IMR-90 (cell line): ENCODE results near the gene FAM53B. TPM values are rescaled to one million over a fixed set of nuclear protein-coding genes. Genes with fewer than 3 reads are reported as not detected.

Experiments used
- ATAC-seq: fragments of 200-7000 bp; cut with Tn5 transposase; 2 replicates; pipeline ENCODE4 v1.9.1; 2020; ENCODE audit warnings: low read depth, mild to moderate bottlenecking, moderate library complexity
- BruUV-seq: library from RNA; stranded (reverse); fragments of 400-500 nt; replicated peaks from 2 replicates; lab custom pipeline; 2021; lab: Mats Ljungman, UMichigan
- CTCF ChIA-PET: fragments of 300-600 bp; formaldehyde crosslinking; extraction: SDS; loops from one replicate; lab custom pipeline; 2021; ENCODE audit warnings: antibody characterized with exemption; lab: Yijun Ruan, JAX
- POLR2A ChIA-PET: fragments of 300-600 bp; sonication (Branson Sonifier 250); formaldehyde crosslinking; loops from one replicate; lab custom pipeline; 2022; ENCODE audit warnings: antibody characterized with exemption; ENCODE audit not compliant: unreplicated experiment; lab: Charles Lee
- DNase-seq: peaks from one replicate; pipeline ENCODE4 v3.0.0; 2013
- H2AFZ ChIP-seq: replicated peaks from 2 replicates; pipeline ENCODE3; 2013; ENCODE audit warnings: low read length, mild to moderate bottlenecking; ENCODE audit not compliant: poor library complexity
- H2AK5ac ChIP-seq: 2 replicates; pipeline ENCODE4 v1.6.1; 2013; ENCODE audit warnings: low read depth, low read length, inconsistent platforms
- H2AK9ac ChIP-seq: replicated peaks from 2 replicates; pipeline ENCODE3; 2013; ENCODE audit warnings: mild to moderate bottlenecking, low read depth, low read length, moderate library complexity; ENCODE audit not compliant: poor library complexity
- H2BK120ac ChIP-seq: 2 replicates; pipeline ENCODE4 v1.6.1; 2013; ENCODE audit warnings: low read depth, low read length, inconsistent platforms
- H2BK15ac ChIP-seq: 3 replicates; pipeline ENCODE4 v1.6.1; 2013; ENCODE audit warnings: low read depth, low read length, inconsistent platforms
- H2BK20ac ChIP-seq: 2 replicates; pipeline ENCODE4 v1.6.1; 2013; ENCODE audit warnings: low read depth, mild to moderate bottlenecking, inconsistent platforms, low read length, moderate library complexity
- H2BK5ac ChIP-seq: 2 replicates; pipeline ENCODE4 v1.6.1; 2013; ENCODE audit warnings: mild to moderate bottlenecking, low read depth, low read length, inconsistent platforms; ENCODE audit not compliant: poor library complexity, severe bottlenecking
- H3K14ac ChIP-seq: replicated peaks from 2 replicates; pipeline ENCODE4 v1.6.1; 2013; ENCODE audit warnings: low read depth, low read length, inconsistent platforms
- H3K18ac ChIP-seq: 2 replicates; pipeline ENCODE4 v1.6.1; 2013; ENCODE audit warnings: low read depth, low read length, control low read depth
- H3K23ac ChIP-seq: 2 replicates; pipeline ENCODE4 v1.6.1; 2013; ENCODE audit warnings: low read depth, low read length, inconsistent platforms
- H3K27ac ChIP-seq: 2 replicates; pipeline ENCODE4 v1.5.1; 2013; ENCODE audit warnings: mild to moderate bottlenecking, control low read depth, low read length; ENCODE audit not compliant: insufficient read depth
- H3K27me3 ChIP-seq: 2 replicates; pipeline ENCODE4 v1.6.1; 2013; ENCODE audit warnings: low read length; ENCODE audit not compliant: control insufficient read depth, insufficient read depth
- H3K36me3 ChIP-seq: 2 replicates; pipeline ENCODE4 v1.6.1; 2013; ENCODE audit warnings: low read length, mixed read lengths; ENCODE audit not compliant: control insufficient read depth, insufficient read depth
- H3K4ac ChIP-seq: 2 replicates; pipeline ENCODE4 v1.6.1; 2013; ENCODE audit warnings: low read depth, low read length, inconsistent platforms
- H3K4me1 ChIP-seq: 2 replicates; pipeline ENCODE4 v1.6.1; 2013; ENCODE audit warnings: low read length, mixed read lengths; ENCODE audit not compliant: control insufficient read depth, insufficient read depth
- H3K4me2 ChIP-seq: 2 replicates; pipeline ENCODE4 v1.6.1; 2013; ENCODE audit warnings: low read depth, mild to moderate bottlenecking, control low read depth, low read length, moderate library complexity
- H3K4me3 ChIP-seq: 2 replicates; pipeline ENCODE4 v1.5.1; 2013; ENCODE audit warnings: low read depth, mild to moderate bottlenecking, control low read depth, low read length, moderate library complexity; ENCODE audit not compliant: insufficient read depth
- H3K56ac ChIP-seq: 2 replicates; pipeline ENCODE4 v1.6.1; 2013; ENCODE audit warnings: low read length, inconsistent platforms; ENCODE audit not compliant: insufficient read depth; ENCODE audit errors: extremely low read depth
- H3K79me1 ChIP-seq, 2 experiments: 2 replicates each; pipeline ENCODE4 v1.6.1; 2013; ENCODE audit warnings: low read length in 2 of 2, inconsistent platforms in 1 of 2, low read depth in 1 of 2
- H3K9ac ChIP-seq: 2 replicates; pipeline ENCODE4 v1.6.1; 2013; ENCODE audit warnings: low read depth, low read length, control low read depth
- H3K9me1 ChIP-seq: 2 replicates; pipeline ENCODE4 v1.6.1; 2013; ENCODE audit warnings: low read length, inconsistent platforms; ENCODE audit not compliant: insufficient read depth
- H3K9me3 ChIP-seq: 2 replicates; pipeline ENCODE4 v1.6.1; 2013; ENCODE audit warnings: low read length; ENCODE audit not compliant: control insufficient read depth, insufficient read depth
- H4K20me1 ChIP-seq: 2 replicates; pipeline ENCODE4 v1.6.1; 2013; ENCODE audit warnings: low read length, inconsistent platforms; ENCODE audit not compliant: insufficient read depth
- H4K5ac ChIP-seq: 2 replicates; pipeline ENCODE4 v1.6.1; 2013; ENCODE audit warnings: mild to moderate bottlenecking, low read depth, low read length, control low read depth
- H4K8ac ChIP-seq, 2 experiments: 2 replicates each; pipeline ENCODE4 v1.6.1; 2013; ENCODE audit warnings: low read depth in 2 of 2, low read length in 2 of 2, control low read depth in 1 of 2, inconsistent platforms in 1 of 2
- H4K91ac ChIP-seq: 2 replicates; pipeline ENCODE4 v1.6.1; 2013; ENCODE audit warnings: low read depth, low read length, inconsistent platforms; ENCODE audit not compliant: insufficient read depth
- CEBPB ChIP-seq: IDR thresholded peaks from 2 replicates; pipeline ENCODE4 v1.6.1; 2012; ENCODE audit warnings: low read depth, low read length, improper control_type of control experiment
- CHD1 ChIP-seq: IDR thresholded peaks from 2 replicates; pipeline ENCODE4 v1.6.1; 2012; ENCODE audit warnings: low read depth, low read length, improper control_type of control experiment
- ELK1 ChIP-seq: fragments of 150-350 bp; IDR thresholded peaks from 2 replicates; pipeline ENCODE4 v1.6.1; 2016; ENCODE audit warnings: low read depth, mild to moderate bottlenecking, low read length, moderate library complexity, borderline replicate concordance
- MAFK ChIP-seq: IDR thresholded peaks from 2 replicates; pipeline ENCODE4 v1.6.1; 2012; ENCODE audit warnings: low read depth, low read length, improper control_type of control experiment
- WGBS, 2 experiments: methylation state at CpG; one replicate each; pipeline versions ENCODE4 v1.1.5 to v1.1.7; 2013; ENCODE audit warnings: missing lambda C conversion rate in 2 of 2; ENCODE audit not compliant: insufficient read length in 1 of 2; ENCODE audit errors: extremely low coverage in 2 of 2; 5-methylcytosine and 5-hydroxymethylcytosine counted together
- dilution Hi-C: fragments of 300-500 bp; cut with HindIII; formaldehyde crosslinking; loops from one replicate; pipeline ENCODE4 v1.14.3; 2018; ENCODE audit warnings: low sequenced_read_pairs; ENCODE audit not compliant: unreplicated experiment
- in situ Hi-C: fragments of 300-500 bp; cut with MboI; formaldehyde crosslinking; loops from 3 replicates; pipeline ENCODE4 v1.14.3; 2019; ENCODE audit warnings: low sequenced_read_pairs, inconsistent platforms, mixed read lengths
- intact Hi-C: fragments of 100-400 bp; cut with micrococcal nuclease; formaldehyde crosslinking; loops from 2 replicates; pipeline ENCODE4 v1.10.0; 2022
- polyA plus RNA-seq, 3 experiments: library from polyadenylated mRNA; depleted of rRNA; stranded (reverse); fragments of >200 nt; gene quantifications; 2 replicates each; pipeline ENCODE4 v1.2.3, GENCODE V29; 2012; ENCODE audit warnings: low replicate concordance in 1 of 3
- total RNA-seq: library from RNA; depleted of rRNA; stranded (reverse); fragments of >200 nt; gene quantifications from 2 replicates; pipeline ENCODE4 v1.2.3, GENCODE V29; 2012
- TF ChIP-seq, protein P1 (sequence below): fragments of 150-350 bp; IDR thresholded peaks from 2 replicates; pipeline ENCODE4 v1.6.1; 2017; ENCODE audit warnings: mild to moderate bottlenecking, antibody characterized with exemption, low read length, low read depth

Gene FAM53B
- total and polyA plus RNA-seq, 2 of the 4 experiments (the other 2 are of a cell fraction) = 3.8 to 5.7 TPM

DNA sequence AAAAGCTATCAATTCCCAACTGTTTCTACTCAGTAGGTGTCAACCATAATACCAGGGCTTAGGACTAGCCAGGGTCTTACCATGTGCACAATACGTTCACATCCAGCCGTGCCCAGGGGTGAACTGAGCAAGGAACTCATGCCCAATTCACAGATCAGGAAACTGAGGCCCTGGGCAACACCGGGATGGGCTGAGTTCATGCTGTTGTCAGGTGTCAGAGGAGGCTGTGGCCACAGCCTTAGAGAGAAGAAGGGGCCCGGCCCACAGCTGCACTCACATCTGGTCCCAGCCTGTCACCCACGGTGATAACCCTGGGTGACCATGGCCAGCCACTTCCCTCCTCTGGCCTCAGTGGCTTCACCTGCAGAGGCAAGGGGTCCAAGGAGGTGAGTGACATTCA is 92.0 kb downstream of the FAM53B start:
- no peak overlapping the region for H3K4me2 ChIP-seq
- peaks cover 14 to 16% of the 10 kb centered on the region in 2 experiments; a peak in 2 of 4 replicates for H3K79me1 ChIP-seq
- DNase-seq (no peak), ATAC-seq (no peak)
- H2BK15ac ChIP-seq = no peak overlapping the region
- no peak overlapping the region for H3K27ac ChIP-seq
- in situ Hi-C loops = no loop called here
- H3K9me1 ChIP-seq = peaks cover 28% of the 10 kb centered on the region
- H2AK5ac ChIP-seq = no peak overlapping the region
- POLR2A ChIA-PET = no interaction called here
- H3K4me3 ChIP-seq = no peak overlapping the region
- dilution Hi-C loops = no loop called here
- no peak overlapping the region for H4K5ac ChIP-seq
- H3K9me3 ChIP-seq = no peaks in the 10 kb centered on the region
- CTCF ChIA-PET = no interaction called here
- no peak overlapping the region for H3K18ac ChIP-seq
- H3K4me1 ChIP-seq = peaks cover 22% of the 10 kb centered on the region
- no peak overlapping the region for H3K14ac ChIP-seq
- TF ChIP-seq CEBPB = no peak
- no peak for TF ChIP-seq ELK1
- TF ChIP-seq, protein P1, sequence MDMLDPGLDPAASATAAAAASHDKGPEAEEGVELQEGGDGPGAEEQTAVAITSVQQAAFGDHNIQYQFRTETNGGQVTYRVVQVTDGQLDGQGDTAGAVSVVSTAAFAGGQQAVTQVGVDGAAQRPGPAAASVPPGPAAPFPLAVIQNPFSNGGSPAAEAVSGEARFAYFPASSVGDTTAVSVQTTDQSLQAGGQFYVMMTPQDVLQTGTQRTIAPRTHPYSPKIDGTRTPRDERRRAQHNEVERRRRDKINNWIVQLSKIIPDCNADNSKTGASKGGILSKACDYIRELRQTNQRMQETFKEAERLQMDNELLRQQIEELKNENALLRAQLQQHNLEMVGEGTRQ = no peak
- no peak for TF ChIP-seq CHD1
- TF ChIP-seq MAFK = no peak
- intact Hi-C loops = no loop called here
- no peak overlapping the region for H2AK9ac ChIP-seq
- H4K8ac ChIP-seq = no peak overlapping the region
- 93% methylated on average over 2 of the region's 5 CpGs; no CpG with 5 or more reads in 1 of the 2 experiments for WGBS, 2 experiments
- H2AFZ ChIP-seq = no peak overlapping the region
- no peak overlapping the region for H2BK20ac ChIP-seq
- H2BK120ac ChIP-seq = no peak overlapping the region
- H3K27me3 ChIP-seq = no peaks in the 10 kb centered on the region
- H3K56ac ChIP-seq = no peak overlapping the region
- H3K9ac ChIP-seq = no peak overlapping the region
- H3K23ac ChIP-seq = no peak overlapping the region
- H4K91ac ChIP-seq = no peak overlapping the region
- no peaks in the 10 kb centered on the region for H3K36me3 ChIP-seq
- no peak overlapping the region for H2BK5ac ChIP-seq
- BruUV-seq = no TSS peak
- H3K4ac ChIP-seq = no peak overlapping the region
- H4K20me1 ChIP-seq = no peaks in the 10 kb centered on the region; the same call in 1 of the 2 replicates
